HEK293 (cell line): ENCODE results near the gene TEAD4.

Experiments used
- CTCF ChIP-seq: fragments of 450-650 bp; formaldehyde crosslinking; IDR thresholded peaks from 2 replicates; pipeline ENCODE4 v1.5.1; 2016; ENCODE audit warnings: missing biosample characterization, missing genetic modification characterization
- EGR2 ChIP-seq: fragments of 450-650 bp; formaldehyde crosslinking; IDR thresholded peaks from 2 replicates; pipeline ENCODE4 v1.5.1; 2016; ENCODE audit warnings: low read depth, missing biosample characterization, missing genetic modification characterization
- GFI1B ChIP-seq: fragments of 450-650 bp; formaldehyde crosslinking; IDR thresholded peaks from 2 replicates; pipeline ENCODE4 v1.5.1; 2016; ENCODE audit warnings: missing biosample characterization, missing genetic modification characterization
- KLF16 ChIP-seq: fragments of 450-650 bp; formaldehyde crosslinking; IDR thresholded peaks from 2 replicates; pipeline ENCODE4 v1.5.1; 2017; ENCODE audit warnings: missing biosample characterization, missing genetic modification characterization
- KLF8 ChIP-seq: fragments of 450-650 bp; formaldehyde crosslinking; IDR thresholded peaks from 2 replicates; pipeline ENCODE4 v1.5.1; 2016; ENCODE audit warnings: missing biosample characterization, missing genetic modification characterization
- KLF9 ChIP-seq: fragments of 450-650 bp; formaldehyde crosslinking; IDR thresholded peaks from 2 replicates; pipeline ENCODE4 v1.5.1; 2016; ENCODE audit warnings: missing biosample characterization, missing genetic modification characterization, low read depth
- TRIM28 ChIP-seq: IDR thresholded peaks from 2 replicates; pipeline ENCODE4 v1.6.1; 2011; ENCODE audit warnings: low read length, control low read depth, borderline replicate concordance
- WT1 ChIP-seq: fragments of 450-650 bp; formaldehyde crosslinking; IDR thresholded peaks from 2 replicates; pipeline ENCODE4 v1.5.1; 2016; ENCODE audit warnings: missing biosample characterization, missing genetic modification characterization
- ZBTB17 ChIP-seq: fragments of 450-650 bp; formaldehyde crosslinking; IDR thresholded peaks from 2 replicates; pipeline ENCODE4 v1.5.1; 2016; ENCODE audit warnings: missing biosample characterization, missing genetic modification characterization
- ZBTB20 ChIP-seq: fragments of 450-650 bp; formaldehyde crosslinking; IDR thresholded peaks from 2 replicates; pipeline ENCODE4 v1.5.1; 2016; ENCODE audit warnings: missing biosample characterization, missing genetic modification characterization
- ZEB2 ChIP-seq: fragments of 450-650 bp; formaldehyde crosslinking; IDR thresholded peaks from 2 replicates; pipeline ENCODE4 v1.5.1; 2016; ENCODE audit warnings: missing biosample characterization, missing genetic modification characterization
- ZNF155 ChIP-seq: fragments of 450-650 bp; formaldehyde crosslinking; IDR thresholded peaks from 2 replicates; pipeline ENCODE4 v1.5.1; 2016; ENCODE audit warnings: missing biosample characterization, missing genetic modification characterization
- ZNF221 ChIP-seq: fragments of 450-650 bp; formaldehyde crosslinking; IDR thresholded peaks from 2 replicates; pipeline ENCODE4 v1.5.1; 2017; ENCODE audit warnings: missing biosample characterization, missing genetic modification characterization, borderline replicate concordance
- ZNF24 ChIP-seq: fragments of 450-650 bp; formaldehyde crosslinking; IDR thresholded peaks from 2 replicates; pipeline ENCODE4 v1.5.1; 2016; ENCODE audit warnings: missing biosample characterization, missing genetic modification characterization
- ZNF335 ChIP-seq: fragments of 450-650 bp; formaldehyde crosslinking; conservative IDR thresholded peaks from 2 replicates; pipeline ENCODE4 v1.5.1; 2016; ENCODE audit warnings: missing biosample characterization, missing genetic modification characterization
- ZNF341 ChIP-seq: fragments of 450-650 bp; formaldehyde crosslinking; IDR thresholded peaks from 2 replicates; pipeline ENCODE4; 2016; ENCODE audit warnings: low read depth, missing biosample characterization, missing genetic modification characterization
- ZNF394 ChIP-seq: fragments of 450-650 bp; formaldehyde crosslinking; IDR thresholded peaks from 2 replicates; pipeline ENCODE4 v1.5.1; 2016; ENCODE audit warnings: missing biosample characterization, missing genetic modification characterization, mild to moderate bottlenecking, moderate library complexity, borderline replicate concordance
- ZNF423 ChIP-seq: fragments of 450-650 bp; formaldehyde crosslinking; IDR thresholded peaks from 2 replicates; pipeline ENCODE4 v1.5.1; 2016; ENCODE audit warnings: missing biosample characterization, missing genetic modification characterization
- ZNF501 ChIP-seq: fragments of 450-650 bp; formaldehyde crosslinking; IDR thresholded peaks from 2 replicates; pipeline ENCODE4 v1.5.1; 2016; ENCODE audit warnings: missing biosample characterization, missing genetic modification characterization
- ZNF560 ChIP-seq: fragments of 450-650 bp; formaldehyde crosslinking; IDR thresholded peaks from 2 replicates; pipeline ENCODE4 v1.5.1; 2017; ENCODE audit warnings: missing biosample characterization, missing genetic modification characterization, borderline replicate concordance
- ZNF658 ChIP-seq: fragments of 450-650 bp; formaldehyde crosslinking; IDR thresholded peaks from 2 replicates; pipeline ENCODE4; 2016; ENCODE audit warnings: missing biosample characterization, missing genetic modification characterization
- ZSCAN30 ChIP-seq: fragments of 450-650 bp; IDR thresholded peaks from 2 replicates; pipeline ENCODE4 v1.5.1; 2018; ENCODE audit warnings: missing biosample characterization, mild to moderate bottlenecking, missing genetic modification characterization, moderate library complexity
- ZSCAN4 ChIP-seq: fragments of 450-650 bp; formaldehyde crosslinking; IDR thresholded peaks from 2 replicates; pipeline ENCODE4 v1.5.1; 2017; ENCODE audit warnings: missing biosample characterization, missing genetic modification characterization
- TF ChIP-seq, protein P1 (sequence below): fragments of 450-650 bp; formaldehyde crosslinking; IDR thresholded peaks from 2 replicates; pipeline ENCODE4 v1.5.1; 2016; ENCODE audit warnings: missing biosample characterization, missing genetic modification characterization
- TF ChIP-seq, protein P2 (sequence below): fragments of 450-650 bp; formaldehyde crosslinking; IDR thresholded peaks from 2 replicates; pipeline ENCODE4 v1.5.1; 2016; ENCODE audit warnings: missing biosample characterization, missing genetic modification characterization
- TF ChIP-seq, protein P3 (sequence below): fragments of 450-650 bp; formaldehyde crosslinking; IDR thresholded peaks from 2 replicates; pipeline ENCODE4 v1.5.1; 2016; ENCODE audit warnings: missing biosample characterization, missing genetic modification characterization
- TF ChIP-seq, protein P4 (sequence below): fragments of 450-650 bp; formaldehyde crosslinking; IDR thresholded peaks from 2 replicates; pipeline ENCODE4 v1.5.1; 2016; ENCODE audit warnings: missing biosample characterization, missing genetic modification characterization, borderline replicate concordance

Gene TEAD4

GRCh38 chr12:3076730-3077571, 117.8 kb downstream of the TEAD4 start, which contains the start of gene TSPAN9 (continued):
- TF ChIP-seq ZSCAN4 (tag by site-specific recombination): 0 out of 2 replicates have a peak, but pooled peaks have one; percentile 22
- no peak for TF ChIP-seq ZNF221
- TF ChIP-seq ZBTB20 (tag by site-specific recombination): peak; percentile 99
- TF ChIP-seq ZNF501 (tag by site-specific recombination): 0 out of 2 replicates have a peak, but pooled peaks have one; percentile 68
- TF ChIP-seq, protein P1, sequence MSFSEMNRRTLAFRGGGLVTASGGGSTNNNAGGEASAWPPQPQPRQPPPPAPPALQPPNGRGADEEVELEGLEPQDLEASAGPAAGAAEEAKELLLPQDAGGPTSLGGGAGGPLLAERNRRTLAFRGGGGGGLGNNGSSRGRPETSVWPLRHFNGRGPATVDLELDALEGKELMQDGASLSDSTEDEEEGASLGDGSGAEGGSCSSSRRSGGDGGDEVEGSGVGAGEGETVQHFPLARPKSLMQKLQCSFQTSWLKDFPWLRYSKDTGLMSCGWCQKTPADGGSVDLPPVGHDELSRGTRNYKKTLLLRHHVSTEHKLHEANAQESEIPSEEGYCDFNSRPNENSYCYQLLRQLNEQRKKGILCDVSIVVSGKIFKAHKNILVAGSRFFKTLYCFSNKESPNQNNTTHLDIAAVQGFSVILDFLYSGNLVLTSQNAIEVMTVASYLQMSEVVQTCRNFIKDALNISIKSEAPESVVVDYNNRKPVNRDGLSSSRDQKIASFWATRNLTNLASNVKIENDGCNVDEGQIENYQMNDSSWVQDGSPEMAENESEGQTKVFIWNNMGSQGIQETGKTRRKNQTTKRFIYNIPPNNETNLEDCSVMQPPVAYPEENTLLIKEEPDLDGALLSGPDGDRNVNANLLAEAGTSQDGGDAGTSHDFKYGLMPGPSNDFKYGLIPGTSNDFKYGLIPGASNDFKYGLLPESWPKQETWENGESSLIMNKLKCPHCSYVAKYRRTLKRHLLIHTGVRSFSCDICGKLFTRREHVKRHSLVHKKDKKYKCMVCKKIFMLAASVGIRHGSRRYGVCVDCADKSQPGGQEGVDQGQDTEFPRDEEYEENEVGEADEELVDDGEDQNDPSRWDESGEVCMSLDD (tag by site-specific recombination): peak; percentile 84
- TF ChIP-seq GFI1B (tag by site-specific recombination): no peak
- TF ChIP-seq KLF8 (tag by site-specific recombination): 0 out of 2 replicates have a peak, but pooled peaks have one; percentile 78
- TF ChIP-seq ZNF24 (tag by site-specific recombination): peak; percentile 52; the same call in 1 of the 2 replicates
- peak; percentile 72 for TF ChIP-seq KLF16 (tag by site-specific recombination)
- peak; percentile 69; the same call in 1 of the 2 replicates for TF ChIP-seq KLF9 (tag by site-specific recombination)
- TF ChIP-seq, protein P2, sequence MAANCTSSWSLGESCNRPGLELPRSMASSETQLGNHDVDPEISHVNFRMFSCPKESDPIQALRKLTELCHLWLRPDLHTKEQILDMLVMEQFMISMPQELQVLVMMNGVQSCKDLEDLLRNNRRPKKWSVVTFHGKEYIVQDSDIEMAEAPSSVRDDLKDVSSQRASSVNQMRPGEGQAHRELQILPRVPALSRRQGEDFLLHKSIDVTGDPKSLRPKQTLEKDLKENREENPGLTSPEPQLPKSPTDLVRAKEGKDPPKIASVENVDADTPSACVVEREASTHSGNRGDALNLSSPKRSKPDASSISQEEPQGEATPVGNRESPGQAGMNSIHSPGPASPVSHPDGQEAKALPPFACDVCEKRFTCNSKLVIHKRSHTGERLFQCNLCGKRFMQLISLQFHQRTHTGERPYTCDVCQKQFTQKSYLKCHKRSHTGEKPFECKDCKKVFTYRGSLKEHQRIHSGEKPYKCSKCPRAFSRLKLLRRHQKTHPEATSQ (tag by site-specific recombination): peak; percentile 82; the same call in 1 of the 2 replicates
- no peak for TF ChIP-seq ZNF155 (tag by site-specific recombination)
- TF ChIP-seq WT1 (tag by site-specific recombination): peak; percentile 25; the same call in 1 of the 2 replicates
- TF ChIP-seq, protein P3, sequence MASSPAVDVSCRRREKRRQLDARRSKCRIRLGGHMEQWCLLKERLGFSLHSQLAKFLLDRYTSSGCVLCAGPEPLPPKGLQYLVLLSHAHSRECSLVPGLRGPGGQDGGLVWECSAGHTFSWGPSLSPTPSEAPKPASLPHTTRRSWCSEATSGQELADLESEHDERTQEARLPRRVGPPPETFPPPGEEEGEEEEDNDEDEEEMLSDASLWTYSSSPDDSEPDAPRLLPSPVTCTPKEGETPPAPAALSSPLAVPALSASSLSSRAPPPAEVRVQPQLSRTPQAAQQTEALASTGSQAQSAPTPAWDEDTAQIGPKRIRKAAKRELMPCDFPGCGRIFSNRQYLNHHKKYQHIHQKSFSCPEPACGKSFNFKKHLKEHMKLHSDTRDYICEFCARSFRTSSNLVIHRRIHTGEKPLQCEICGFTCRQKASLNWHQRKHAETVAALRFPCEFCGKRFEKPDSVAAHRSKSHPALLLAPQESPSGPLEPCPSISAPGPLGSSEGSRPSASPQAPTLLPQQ (tag by site-specific recombination): peak; percentile 76
- TF ChIP-seq, protein P4, sequence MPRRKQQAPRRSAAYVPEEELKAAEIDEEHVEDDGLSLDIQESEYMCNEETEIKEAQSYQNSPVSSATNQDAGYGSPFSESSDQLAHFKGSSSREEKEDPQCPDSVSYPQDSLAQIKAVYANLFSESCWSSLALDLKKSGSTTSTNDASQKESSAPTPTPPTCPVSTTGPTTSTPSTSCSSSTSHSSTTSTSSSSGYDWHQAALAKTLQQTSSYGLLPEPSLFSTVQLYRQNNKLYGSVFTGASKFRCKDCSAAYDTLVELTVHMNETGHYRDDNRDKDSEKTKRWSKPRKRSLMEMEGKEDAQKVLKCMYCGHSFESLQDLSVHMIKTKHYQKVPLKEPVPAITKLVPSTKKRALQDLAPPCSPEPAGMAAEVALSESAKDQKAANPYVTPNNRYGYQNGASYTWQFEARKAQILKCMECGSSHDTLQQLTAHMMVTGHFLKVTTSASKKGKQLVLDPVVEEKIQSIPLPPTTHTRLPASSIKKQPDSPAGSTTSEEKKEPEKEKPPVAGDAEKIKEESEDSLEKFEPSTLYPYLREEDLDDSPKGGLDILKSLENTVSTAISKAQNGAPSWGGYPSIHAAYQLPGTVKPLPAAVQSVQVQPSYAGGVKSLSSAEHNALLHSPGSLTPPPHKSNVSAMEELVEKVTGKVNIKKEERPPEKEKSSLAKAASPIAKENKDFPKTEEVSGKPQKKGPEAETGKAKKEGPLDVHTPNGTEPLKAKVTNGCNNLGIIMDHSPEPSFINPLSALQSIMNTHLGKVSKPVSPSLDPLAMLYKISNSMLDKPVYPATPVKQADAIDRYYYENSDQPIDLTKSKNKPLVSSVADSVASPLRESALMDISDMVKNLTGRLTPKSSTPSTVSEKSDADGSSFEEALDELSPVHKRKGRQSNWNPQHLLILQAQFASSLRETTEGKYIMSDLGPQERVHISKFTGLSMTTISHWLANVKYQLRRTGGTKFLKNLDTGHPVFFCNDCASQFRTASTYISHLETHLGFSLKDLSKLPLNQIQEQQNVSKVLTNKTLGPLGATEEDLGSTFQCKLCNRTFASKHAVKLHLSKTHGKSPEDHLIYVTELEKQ (tag by site-specific recombination): 0 out of 2 replicates have a peak, but pooled peaks have one; percentile 26
- TF ChIP-seq ZSCAN30 (tag by site-specific recombination): peak; percentile 30
- 0 out of 2 replicates have a peak, but pooled peaks have one; percentile 26 for TF ChIP-seq ZNF394 (tag by site-specific recombination)
- TF ChIP-seq ZEB2 (tag by site-specific recombination): peak; percentile 73
- peak; percentile 99 for TF ChIP-seq ZNF335 (tag by site-specific recombination)
- peak; percentile 100 for TF ChIP-seq ZNF423
- TF ChIP-seq ZNF658 (tag by site-specific recombination): no peak
- TF ChIP-seq TRIM28: no peak
- TF ChIP-seq ZBTB17: peak; percentile 88
- peak; percentile 81 for TF ChIP-seq ZNF341 (tag by site-specific recombination)
- TF ChIP-seq ZNF560 (tag by site-specific recombination): no peak
- TF ChIP-seq EGR2 (tag by site-specific recombination): peak; percentile 79
- TF ChIP-seq CTCF (tag by site-specific recombination): peak; percentile 32; the same call in 1 of the 2 replicates
